GM06990 (cell line): ENCODE measurements around the gene KCNQ1OT1.

Experiments used
- DNase-seq: peaks from one replicate; pipeline ENCODE4 v3.0.0-alpha.2; 2011; ENCODE audit not compliant: insufficient read length; ENCODE audit errors: extremely low read depth
- H3K27me3 ChIP-seq: replicated peaks from 2 replicates; pipeline ENCODE4 v1.6.0; 2011; ENCODE audit warnings: low read length; ENCODE audit not compliant: control insufficient read depth, insufficient read depth
- H3K36me3 ChIP-seq: 2 replicates; pipeline ENCODE4 v1.5.1; 2011; ENCODE audit warnings: low read length; ENCODE audit not compliant: control insufficient read depth, insufficient read depth
- H3K4me3 ChIP-seq: replicated peaks from 2 replicates; pipeline ENCODE4 v1.5.1; 2011; ENCODE audit warnings: low read depth, mild to moderate bottlenecking, control low read depth, low read length
- CTCF ChIP-seq: IDR thresholded peaks from 2 replicates; pipeline ENCODE4 v1.5.1; 2011; ENCODE audit warnings: low read length, control low read depth, mild to moderate bottlenecking, inconsistent platforms; ENCODE audit not compliant: insufficient read depth, poor library complexity, severe bottlenecking

Gene KCNQ1OT1

GRCh38 chr11:2566223-2567025 is 133.4 kb downstream of the KCNQ1OT1 start:
- Histone ChIP-seq H3K36me3 (no peaks in the 10 kb centered on the region), H3K4me3 (no peak overlapping the region), H3K27me3 (no peaks in the 10 kb centered on the region; the same call in 1 of the 2 replicates)
- DNase-seq = no peak
- TF ChIP-seq CTCF = no peak

DNA sequence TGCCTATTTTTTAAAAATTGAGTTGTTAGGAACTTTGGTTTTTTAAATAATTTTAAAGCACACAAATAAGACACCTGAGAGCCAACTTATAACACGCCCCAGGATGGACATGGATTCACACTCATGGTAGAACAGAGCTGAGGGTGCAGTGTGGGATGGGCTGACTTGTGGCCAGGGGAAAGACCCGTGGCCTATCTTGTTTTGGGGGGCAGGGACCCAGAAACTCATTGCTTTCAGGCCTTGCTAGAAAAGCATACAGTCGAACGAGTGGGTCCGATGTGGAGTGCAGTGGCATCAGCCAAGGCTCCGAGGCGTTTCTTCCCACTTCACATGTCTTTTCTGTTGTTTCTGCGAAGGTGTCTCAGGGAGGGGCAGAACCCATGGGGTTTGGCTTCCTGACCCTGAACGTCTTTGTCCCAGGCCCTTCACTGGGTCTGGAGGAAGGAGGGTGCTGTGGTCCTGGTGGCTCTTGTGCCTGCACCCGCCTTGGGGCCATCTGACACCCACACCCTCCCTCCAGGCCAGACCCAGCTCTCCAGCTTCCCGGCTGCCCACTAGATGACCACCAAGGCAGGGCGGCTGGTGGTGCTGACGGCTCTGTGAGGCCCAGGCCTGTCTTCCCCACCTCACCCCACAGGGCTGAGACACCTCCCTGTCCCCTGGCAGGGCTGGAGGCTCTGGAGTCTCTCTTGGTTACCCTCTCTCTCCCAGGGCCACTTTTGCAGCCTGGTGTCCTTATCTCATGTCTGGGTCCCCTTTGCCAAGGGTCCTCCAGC is 134.2 kb downstream of the KCNQ1OT1 start:
- TF ChIP-seq CTCF = no peak
- Histone ChIP-seq H3K27me3 (no peaks in the 10 kb centered on the region; the same call in 1 of the 2 replicates), H3K36me3 (no peaks in the 10 kb centered on the region), H3K4me3 (no peak overlapping the region)
- DNase-seq = no peak

DNA sequence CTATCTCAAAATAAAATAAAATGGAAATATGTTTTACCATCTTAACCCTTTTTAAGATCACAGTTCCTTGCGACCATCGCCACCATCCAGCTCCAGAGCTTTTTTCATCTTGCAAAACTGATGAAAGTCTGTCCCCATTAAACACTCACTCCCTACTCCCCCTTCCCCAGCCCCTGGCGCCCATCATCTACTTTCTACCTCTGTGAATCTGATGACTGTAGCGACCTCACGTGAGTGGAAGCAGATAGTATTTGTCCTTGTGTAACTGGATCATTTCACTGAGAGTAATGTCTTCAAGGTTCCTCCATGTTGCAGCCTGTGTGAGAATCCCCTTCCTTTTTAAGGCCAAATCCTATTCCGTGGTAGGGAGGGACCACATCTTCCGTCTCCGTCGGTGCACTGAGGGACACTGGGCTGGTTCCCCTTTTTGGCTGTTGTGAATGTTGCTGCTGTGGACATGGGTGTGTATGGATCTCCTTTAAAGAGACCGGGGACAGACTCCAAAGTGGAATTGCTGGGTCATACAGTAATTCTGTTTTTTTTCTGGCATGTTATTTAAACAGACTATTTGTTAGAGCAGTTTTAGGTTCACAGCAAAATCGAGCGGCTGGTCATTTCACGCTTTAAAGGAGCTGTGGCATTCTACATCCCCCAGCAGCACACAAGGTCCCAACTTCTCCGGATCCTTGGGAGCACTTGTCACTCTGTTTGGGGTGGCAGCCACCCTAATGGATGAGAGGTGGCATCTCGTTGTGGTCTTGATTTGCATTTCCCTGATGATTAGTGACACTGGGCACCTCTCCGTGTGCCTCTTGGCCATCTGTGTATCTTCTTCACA is 135.0 kb downstream of the KCNQ1OT1 start:
- TF ChIP-seq CTCF = no peak
- no peaks in the 10 kb centered on the region for H3K36me3 ChIP-seq
- no peak for DNase-seq
- H3K27me3 ChIP-seq = no peaks in the 10 kb centered on the region; the same call in 1 of the 2 replicates
- no peak overlapping the region for H3K4me3 ChIP-seq

GRCh38 chr11:2564008-2564530 is 135.7 kb downstream of the KCNQ1OT1 start:
- TF ChIP-seq CTCF = no peak
- Histone ChIP-seq H3K27me3 (no peaks in the 10 kb centered on the region; the same call in 1 of the 2 replicates), H3K36me3 (no peaks in the 10 kb centered on the region), H3K4me3 (no peak overlapping the region)
- DNase-seq = no peak

GRCh38 chr11:2563213-2564007 is 136.4 kb downstream of the KCNQ1OT1 start:
- no peak overlapping the region for H3K4me3 ChIP-seq
- no peak for DNase-seq
- no peaks in the 10 kb centered on the region; the same call in 1 of the 2 replicates for H3K27me3 ChIP-seq
- no peak for TF ChIP-seq CTCF
- no peaks in the 10 kb centered on the region for H3K36me3 ChIP-seq
